ENCODE data around the gene SNAPC2. TPM values are rescaled to one million over a fixed set of nuclear protein-coding genes. Genes with fewer than 3 reads are reported as not detected.

The SNAPC2 gene
- total RNA-seq, 1 donor from 2014 or later, result 13.4 TPM

DNA sequence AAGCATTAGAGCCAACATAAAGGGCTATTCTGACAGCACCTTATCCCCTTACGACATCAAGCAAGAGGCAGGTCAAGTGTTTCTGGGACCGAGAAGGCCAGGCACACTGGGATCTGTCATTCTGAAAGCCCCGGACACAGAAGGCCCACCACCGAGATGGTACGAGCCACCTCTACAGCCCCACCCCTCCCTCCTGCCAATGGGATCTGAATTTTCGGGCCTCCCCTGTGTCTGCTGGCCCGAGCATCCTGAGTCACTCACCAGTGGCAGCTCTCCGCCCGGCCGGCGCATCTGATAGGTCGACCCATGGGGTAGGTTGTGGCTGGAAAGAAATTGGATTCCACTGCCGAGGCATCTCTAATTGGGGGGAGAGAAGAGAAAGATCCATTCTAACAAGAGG, 20.7 kb downstream of the SNAPC2 start:
- TF ChIP-seq, protein P1, sequence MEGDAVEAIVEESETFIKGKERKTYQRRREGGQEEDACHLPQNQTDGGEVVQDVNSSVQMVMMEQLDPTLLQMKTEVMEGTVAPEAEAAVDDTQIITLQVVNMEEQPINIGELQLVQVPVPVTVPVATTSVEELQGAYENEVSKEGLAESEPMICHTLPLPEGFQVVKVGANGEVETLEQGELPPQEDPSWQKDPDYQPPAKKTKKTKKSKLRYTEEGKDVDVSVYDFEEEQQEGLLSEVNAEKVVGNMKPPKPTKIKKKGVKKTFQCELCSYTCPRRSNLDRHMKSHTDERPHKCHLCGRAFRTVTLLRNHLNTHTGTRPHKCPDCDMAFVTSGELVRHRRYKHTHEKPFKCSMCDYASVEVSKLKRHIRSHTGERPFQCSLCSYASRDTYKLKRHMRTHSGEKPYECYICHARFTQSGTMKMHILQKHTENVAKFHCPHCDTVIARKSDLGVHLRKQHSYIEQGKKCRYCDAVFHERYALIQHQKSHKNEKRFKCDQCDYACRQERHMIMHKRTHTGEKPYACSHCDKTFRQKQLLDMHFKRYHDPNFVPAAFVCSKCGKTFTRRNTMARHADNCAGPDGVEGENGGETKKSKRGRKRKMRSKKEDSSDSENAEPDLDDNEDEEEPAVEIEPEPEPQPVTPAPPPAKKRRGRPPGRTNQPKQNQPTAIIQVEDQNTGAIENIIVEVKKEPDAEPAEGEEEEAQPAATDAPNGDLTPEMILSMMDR (IDR thresholded peaks at IDR 0.05; ENCODE audit: insufficient read depth, low read length, severe bottlenecking), result no peak
- FAIRE-seq (no peak), DNase-seq (ENCODE audit: low read depth) (no peak)
- Histone ChIP-seq H3K4me3 (ENCODE audit: low read depth, low read length) (no peak overlapping the region), H3K27me3 (ENCODE audit: control insufficient read depth, insufficient read depth, low read length) (no peaks in the 10 kb centered on the region), H3K36me3 (ENCODE audit: control insufficient read depth, insufficient read depth, low read length) (peaks cover 22% of the 10 kb centered on the region)

DNA sequence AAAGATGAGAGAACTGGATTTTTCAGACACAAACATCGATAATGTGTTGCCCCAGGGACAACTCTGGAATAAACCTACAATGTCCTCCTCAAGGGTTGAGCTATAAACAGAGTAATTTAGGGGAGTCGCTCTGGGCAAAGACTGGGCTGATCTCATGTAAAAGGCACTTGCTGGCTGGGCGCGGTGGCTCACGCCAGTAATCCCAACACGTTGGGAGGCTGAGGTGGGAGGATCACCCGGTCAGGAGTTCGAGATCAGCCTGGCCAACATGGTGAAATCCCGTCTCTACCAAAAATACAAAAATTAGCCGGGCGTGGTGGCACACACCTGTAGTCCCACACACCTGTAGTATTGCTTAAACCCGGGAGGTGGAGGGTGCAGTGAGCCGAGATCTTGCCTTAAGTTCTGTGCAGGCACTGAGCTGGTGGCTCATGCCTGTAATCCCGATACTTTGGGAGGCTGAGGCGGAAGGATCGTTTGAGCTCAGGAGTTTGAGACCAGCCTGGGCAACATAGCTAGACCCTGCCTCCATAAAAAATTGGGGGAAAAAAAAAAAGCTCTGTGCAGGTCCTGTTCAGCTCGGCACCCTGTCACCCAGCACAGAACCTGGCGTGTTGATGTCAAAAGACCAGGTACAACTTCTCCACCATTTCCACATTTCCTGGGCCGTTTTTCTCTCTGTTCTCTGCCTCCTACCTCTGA, 21.9 kb downstream of the SNAPC2 start:
- no peak for FAIRE-seq
- H3K36me3 ChIP-seq (ENCODE audit: control insufficient read depth, insufficient read depth, low read length), result peaks cover 21% of the 10 kb centered on the region
- no peak for DNase-seq (ENCODE audit: low read depth)
- H3K27me3 ChIP-seq (ENCODE audit: control insufficient read depth, insufficient read depth, low read length), result no peaks in the 10 kb centered on the region
- TF ChIP-seq, protein P1 (IDR thresholded peaks at IDR 0.05; ENCODE audit: insufficient read depth, low read length, severe bottlenecking), result no peak
- no peak overlapping the region for H3K4me3 ChIP-seq (ENCODE audit: low read depth, low read length)

- Histone ChIP-seq H3K4me3 (ENCODE audit: low read depth, low read length) (peak overlapping the region; percentile 94), H3K36me3 (ENCODE audit: control insufficient read depth, insufficient read depth, low read length) (peaks cover 17% of the 10 kb centered on the region), H3K27me3 (ENCODE audit: control insufficient read depth, insufficient read depth, low read length) (no peaks in the 10 kb centered on the region)
- no peak for FAIRE-seq
- TF ChIP-seq, protein P1 (IDR thresholded peaks at IDR 0.05; ENCODE audit: insufficient read depth, low read length, severe bottlenecking), result no peak
- DNase-seq (ENCODE audit: low read depth), result no peak
These were observed 22.9 kb downstream of the SNAPC2 start for GRCh38 chr19:7942981-7943443.

- H3K36me3 ChIP-seq (ENCODE audit: control insufficient read depth, insufficient read depth, low read length), result peaks cover 16% of the 10 kb centered on the region
- H3K4me3 ChIP-seq (ENCODE audit: low read depth, low read length), result peak within 1 kb of the TSS; percentile 94
- FAIRE-seq, result peak; percentile 93
- DNase-seq (ENCODE audit: low read depth), result peak; percentile 97
- H3K27me3 ChIP-seq (ENCODE audit: control insufficient read depth, insufficient read depth, low read length), result no peaks in the 10 kb centered on the region
- TF ChIP-seq, protein P1 (IDR thresholded peaks at IDR 0.05; ENCODE audit: insufficient read depth, low read length, severe bottlenecking), result no peak
These were observed 23.5 kb downstream of the SNAPC2 start, which contains the start of gene TIMM44 for GRCh38 chr19:7943444-7944176. Gene TIMM44 (minus strand): TSS chr19:7943666. CDS start chr19:7943651, 15 bp downstream.

DNA sequence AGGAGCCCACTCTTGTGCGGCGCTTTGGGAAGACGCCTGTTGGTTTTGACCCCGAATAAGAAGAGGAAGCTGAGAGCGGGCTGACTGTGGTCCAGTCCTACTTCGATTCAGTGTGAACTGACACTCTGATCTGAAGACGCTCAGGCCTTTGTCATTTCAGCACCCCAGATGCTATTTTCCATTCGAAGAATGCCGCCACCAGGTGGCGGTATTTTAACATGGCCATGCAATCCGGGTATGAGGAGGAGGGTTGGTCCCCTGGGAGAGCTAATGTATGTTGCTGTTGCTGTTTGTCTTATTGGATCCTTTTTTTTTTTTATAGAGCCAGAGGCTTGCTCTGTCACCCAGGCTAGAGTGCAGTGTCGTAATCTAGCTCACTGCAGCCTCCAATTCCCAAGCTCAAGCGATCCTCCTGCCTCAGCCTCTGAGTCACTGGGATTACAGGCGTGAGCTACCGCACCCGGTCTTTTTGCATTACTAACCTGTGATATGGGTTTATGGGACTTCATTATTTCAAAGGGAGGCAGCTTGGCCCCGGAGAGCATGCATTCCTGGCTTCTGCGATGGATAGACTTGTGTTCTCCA, 24.1 kb downstream of the SNAPC2 start:
- peak; percentile 32 for FAIRE-seq
- TF ChIP-seq, protein P1 (IDR thresholded peaks at IDR 0.05; ENCODE audit: insufficient read depth, low read length, severe bottlenecking), result peak; percentile 77
- peak; percentile 77 for DNase-seq (ENCODE audit: low read depth)

More for the DNA sequence above, 24.1 kb downstream of the SNAPC2 start:
- Histone ChIP-seq H3K36me3 (ENCODE audit: control insufficient read depth, insufficient read depth, low read length) (peaks cover 16% of the 10 kb centered on the region), H3K4me3 (ENCODE audit: low read depth, low read length) (peak overlapping the region; percentile 74), H3K27me3 (ENCODE audit: control insufficient read depth, insufficient read depth, low read length) (no peaks in the 10 kb centered on the region)

Data from bronchial epithelial cell (primary cell).